Central memory CD8-positive, alpha-beta T cell (primary cell): ENCODE measurements around the gene RARS2.
A peak's percentile ranks its signal among the peaks of the same experiment; 100 is the strongest.
"Not testable (repeated sequence)": the region's sequence is repeated elsewhere in the genome, so short reads cannot be mapped to it uniquely, and the experiment has no call there.

Source experiments
- ATAC-seq: fragments of 150-1000 bp; cut with Tn5 transposase; replicated peaks from 2 replicates; pipeline ENCODE4 v1.10.0; 2022; ENCODE audit warnings: mild to moderate bottlenecking, moderate FRiP score, moderate number of reproducible peaks; ENCODE audit not compliant: poor library complexity, severe bottlenecking; ENCODE audit errors: extremely low read depth
- DNase-seq, 2 donors: peaks; one replicate each; pipeline ENCODE4 v3.0.0; 2021; ENCODE audit warnings: low spot score in 2 of 2
- H3K27ac Mint-ChIP-seq: one replicate; pipeline ENCODE4 v1.8.0; 2022; ENCODE audit warnings: low read depth, mild to moderate bottlenecking, moderate library complexity, mixed read lengths
- H3K27me3 Mint-ChIP-seq: one replicate; pipeline ENCODE4 v1.8.0; 2022; ENCODE audit warnings: mixed read lengths
- H3K36me3 Mint-ChIP-seq: one replicate; pipeline ENCODE4 v1.8.0; 2022; ENCODE audit warnings: mild to moderate bottlenecking, moderate library complexity, mixed read lengths; ENCODE audit not compliant: insufficient read depth
- H3K4me1 Mint-ChIP-seq: one replicate; pipeline ENCODE4 v1.8.0; 2022; ENCODE audit warnings: mixed read lengths
- H3K4me3 Mint-ChIP-seq: one replicate; pipeline ENCODE4 v1.8.0; 2022; ENCODE audit warnings: mild to moderate bottlenecking, moderate library complexity, mixed read lengths
- H3K9me3 Mint-ChIP-seq: one replicate; pipeline ENCODE4 v1.8.0; 2022; ENCODE audit warnings: mixed read lengths

The RARS2 gene

DNA sequence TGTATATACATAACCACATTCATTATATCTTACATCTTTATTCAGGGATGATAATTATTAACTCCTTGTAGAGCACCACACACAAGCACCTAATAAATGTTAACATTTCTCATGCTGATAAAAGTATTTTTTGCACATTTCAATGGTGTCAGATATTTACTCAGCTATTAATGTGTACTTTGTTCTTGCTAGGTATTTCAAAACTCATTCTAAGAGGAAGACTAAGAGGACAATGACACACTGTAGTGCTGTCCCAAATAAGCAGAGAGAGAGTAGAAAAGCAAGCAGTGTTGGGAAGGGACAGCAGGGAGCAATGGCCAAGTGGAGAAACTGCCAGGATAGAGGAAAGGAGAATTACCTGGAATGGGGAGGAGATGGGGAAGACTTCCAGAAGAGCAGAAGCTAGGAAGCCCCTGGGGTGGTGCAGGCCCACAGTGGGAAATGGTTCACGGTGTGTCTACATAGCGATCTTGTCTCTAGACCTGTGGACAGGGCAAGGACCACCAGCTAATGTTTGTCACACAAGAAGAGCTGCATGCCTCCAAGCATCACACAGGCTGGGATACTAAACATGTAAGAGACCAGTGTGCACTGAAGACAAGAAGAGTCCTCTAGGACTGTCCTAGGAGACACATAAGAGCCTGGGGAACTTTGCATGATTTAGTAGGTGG, 55.3 kb downstream of the RARS2 start:
- Mint-ChIP-seq H3K36me3 (peaks cover 19% of the 10 kb centered on the region), H3K4me1 (peaks cover 12% of the 10 kb centered on the region), H3K27me3 (no peaks in the 10 kb centered on the region), H3K27ac (no peak overlapping the region), H3K9me3 (peaks cover 3% of the 10 kb centered on the region), H3K4me3 (no peak overlapping the region)
- ATAC-seq = no peak
- no peak for DNase-seq

DNA sequence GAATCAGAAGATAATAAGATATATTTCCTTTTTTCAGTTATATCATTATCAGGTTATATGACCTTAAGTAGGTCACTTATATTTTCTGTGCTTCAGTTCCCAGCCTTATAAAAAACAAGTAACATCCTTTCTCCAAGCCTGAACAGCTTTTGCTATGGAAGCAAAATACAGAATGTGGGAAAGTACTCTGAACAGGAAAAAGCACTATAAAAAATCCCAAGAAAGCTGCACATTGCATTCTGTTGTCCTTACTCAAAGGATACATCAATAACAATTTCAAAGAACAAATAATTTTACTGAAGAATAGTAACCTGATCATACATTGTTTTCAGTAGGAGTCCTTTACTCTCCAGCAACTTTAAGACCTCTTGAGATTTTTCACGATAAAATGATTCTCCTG, 60.6 kb downstream of the RARS2 start:
- DNase-seq (no peak), ATAC-seq (no peak)
- H3K36me3 Mint-ChIP-seq = peaks cover 26% of the 10 kb centered on the region
- H3K27ac Mint-ChIP-seq = peak overlapping the region; percentile 7
- no peaks in the 10 kb centered on the region for H3K27me3 Mint-ChIP-seq
- H3K9me3 Mint-ChIP-seq = no peaks in the 10 kb centered on the region
- peaks cover 26% of the 10 kb centered on the region for H3K4me1 Mint-ChIP-seq
- no peak overlapping the region for H3K4me3 Mint-ChIP-seq

DNA sequence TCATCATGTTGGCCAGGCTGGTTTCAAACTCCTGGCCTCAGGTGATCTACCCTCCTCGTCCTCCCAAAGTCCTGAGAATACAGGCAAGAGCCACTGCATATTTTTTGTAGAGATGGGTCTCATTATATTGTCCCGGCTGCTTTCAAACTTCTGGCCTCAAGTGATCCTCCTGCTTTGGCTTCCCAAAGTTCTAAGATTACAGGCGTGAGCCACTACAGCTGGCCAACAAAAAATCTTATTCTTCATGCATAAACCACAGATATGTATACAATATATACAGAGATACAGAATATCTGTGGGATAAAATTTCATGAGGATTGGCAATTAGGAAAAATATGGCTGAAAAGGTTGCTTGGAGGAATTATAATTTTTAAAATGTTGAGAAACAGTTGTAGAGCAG, 67.1 kb downstream of the RARS2 start:
- ATAC-seq = no peak
- Mint-ChIP-seq H3K27ac (no peak overlapping the region), H3K4me1 (peaks cover 7% of the 10 kb centered on the region), H3K4me3 (no peak overlapping the region), H3K27me3 (no peaks in the 10 kb centered on the region), H3K9me3 (no peaks in the 10 kb centered on the region), H3K36me3 (peaks cover 29% of the 10 kb centered on the region)
- no peak for DNase-seq

DNA sequence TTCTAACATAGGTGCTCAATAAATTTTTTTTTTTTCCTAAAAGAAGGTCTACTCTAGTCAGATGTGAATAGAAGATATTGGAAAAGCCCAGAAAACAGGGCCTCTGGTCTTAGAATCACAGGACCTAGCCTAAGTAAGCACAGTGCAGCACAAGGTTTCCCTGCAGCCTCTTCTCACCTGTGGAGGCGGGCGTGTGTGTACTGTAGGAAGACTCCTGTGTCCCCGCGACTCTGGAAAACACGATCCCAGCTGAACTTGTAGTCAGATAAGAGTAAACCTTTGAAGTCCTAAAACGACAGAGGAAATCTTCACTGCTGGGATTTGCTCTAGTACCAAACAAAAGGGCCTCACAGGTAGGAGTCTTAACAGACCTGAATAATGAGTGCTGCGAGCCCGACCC, 71.3 kb downstream of the RARS2 start:
- no peaks in the 10 kb centered on the region for H3K27me3 Mint-ChIP-seq
- ATAC-seq (no peak), DNase-seq (no peak)
- no peak overlapping the region for H3K4me3 Mint-ChIP-seq
- no peaks in the 10 kb centered on the region for H3K4me1 Mint-ChIP-seq
- no peaks in the 10 kb centered on the region for H3K9me3 Mint-ChIP-seq
- peaks cover 30% of the 10 kb centered on the region for H3K36me3 Mint-ChIP-seq
- H3K27ac Mint-ChIP-seq = no peak overlapping the region

DNA sequence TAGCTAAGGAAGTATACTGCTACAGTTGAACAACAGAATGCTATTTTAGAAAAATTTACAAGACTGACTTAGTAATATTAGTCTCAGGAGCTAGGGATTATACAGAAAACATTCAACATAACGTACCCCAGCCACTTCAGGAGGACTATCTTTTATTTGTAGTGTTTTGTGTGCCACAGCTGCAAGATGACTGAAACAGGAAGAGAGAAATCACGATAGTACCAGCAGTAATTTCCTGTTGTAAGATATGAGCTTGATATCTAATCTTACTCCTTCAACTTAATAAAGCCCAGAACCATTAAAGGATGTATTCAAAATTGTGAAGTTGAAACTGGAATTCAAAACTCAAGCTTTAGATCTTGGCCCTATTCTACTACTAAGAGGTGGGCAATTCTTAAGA, 75.0 kb downstream of the RARS2 start:
- H3K36me3 Mint-ChIP-seq = peaks cover 37% of the 10 kb centered on the region
- no peak for ATAC-seq

GRCh38 chr6:87504441-87504840, 85.3 kb downstream of the RARS2 start:
- Mint-ChIP-seq H3K27ac (no peak overlapping the region), H3K4me3 (no peak overlapping the region), H3K4me1 (no peaks in the 10 kb centered on the region), H3K27me3 (no peaks in the 10 kb centered on the region), H3K9me3 (no peaks in the 10 kb centered on the region), H3K36me3 (peaks cover 18% of the 10 kb centered on the region)
- ATAC-seq = no peak
- DNase-seq = no peak

More for the DNA sequence above, 75.0 kb downstream of the RARS2 start:
- H3K9me3 Mint-ChIP-seq = no peaks in the 10 kb centered on the region
- H3K27ac Mint-ChIP-seq = no peak overlapping the region
- no peak for DNase-seq
- H3K27me3 Mint-ChIP-seq = no peaks in the 10 kb centered on the region
- no peak overlapping the region for H3K4me3 Mint-ChIP-seq
- H3K4me1 Mint-ChIP-seq = no peaks in the 10 kb centered on the region

GRCh38 chr6:87501809-87502572, 87.8 kb downstream of the RARS2 start:
- no peak for ATAC-seq
- Mint-ChIP-seq H3K4me1 (no peaks in the 10 kb centered on the region), H3K27me3 (no peaks in the 10 kb centered on the region), H3K27ac (no peak overlapping the region), H3K36me3 (peaks cover 13% of the 10 kb centered on the region), H3K9me3 (no peaks in the 10 kb centered on the region), H3K4me3 (no peak overlapping the region)
- no peak for DNase-seq

- Mint-ChIP-seq H3K27ac (no peak overlapping the region), H3K4me1 (peaks cover 2% of the 10 kb centered on the region), H3K9me3 (no peaks in the 10 kb centered on the region), H3K36me3 (peaks cover 4% of the 10 kb centered on the region), H3K4me3 (no peak overlapping the region), H3K27me3 (no peaks in the 10 kb centered on the region)
- ATAC-seq (no peak), DNase-seq (no peak)
Measured at GRCh38 chr6:87498048-87498447, 91.7 kb downstream of the RARS2 start.

- no peak overlapping the region for H3K27ac Mint-ChIP-seq
- DNase-seq (no peak), ATAC-seq (no peak)
- no peaks in the 10 kb centered on the region for H3K9me3 Mint-ChIP-seq
- no peaks in the 10 kb centered on the region for H3K27me3 Mint-ChIP-seq
- peaks cover 5% of the 10 kb centered on the region for H3K4me1 Mint-ChIP-seq
- peaks cover 4% of the 10 kb centered on the region for H3K36me3 Mint-ChIP-seq
- H3K4me3 Mint-ChIP-seq = no peak overlapping the region
Measured at GRCh38 chr6:87494761-87495422, 94.9 kb downstream of the RARS2 start.

GRCh38 chr6:87489326-87489725, 100.5 kb downstream of the RARS2 start:
- H3K36me3 Mint-ChIP-seq, ATAC-seq, H3K4me3 Mint-ChIP-seq, DNase-seq, H3K9me3 Mint-ChIP-seq, H3K27ac Mint-ChIP-seq, H3K27me3 Mint-ChIP-seq: not testable (repeated sequence)
- peaks cover 19% of the 10 kb centered on the region for H3K4me1 Mint-ChIP-seq

- peaks cover 4% of the 10 kb centered on the region for H3K36me3 Mint-ChIP-seq
- H3K27me3 Mint-ChIP-seq = no peaks in the 10 kb centered on the region
- no peak for DNase-seq
- no peak for ATAC-seq
- H3K27ac Mint-ChIP-seq = no peak overlapping the region
- no peaks in the 10 kb centered on the region for H3K9me3 Mint-ChIP-seq
- peaks cover 20% of the 10 kb centered on the region for H3K4me1 Mint-ChIP-seq
- no peak overlapping the region for H3K4me3 Mint-ChIP-seq
Measured at GRCh38 chr6:87487555-87487954, 102.2 kb downstream of the RARS2 start.

DNA sequence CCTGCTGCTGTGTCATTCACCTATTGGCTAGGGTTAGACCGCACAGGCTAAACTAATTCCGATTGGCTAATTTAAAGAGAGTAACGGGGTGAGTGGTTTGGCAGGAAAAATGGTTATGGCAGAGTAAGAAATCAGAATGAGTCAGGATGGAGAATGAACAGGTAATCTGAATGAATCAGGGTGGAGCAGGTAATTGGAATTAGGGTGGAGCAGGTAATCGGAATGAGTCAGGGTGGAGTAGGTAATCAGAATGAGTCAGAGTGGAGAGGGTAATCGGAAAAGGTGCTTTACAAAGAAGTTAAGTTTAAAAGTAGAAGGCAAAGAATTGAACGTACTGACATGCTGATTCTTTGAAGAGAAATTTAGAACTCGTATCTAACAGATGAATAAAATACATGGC, 105.3 kb downstream of the RARS2 start:
- no peak for ATAC-seq
- no peak for DNase-seq
- Mint-ChIP-seq H3K36me3 (peaks cover 9% of the 10 kb centered on the region), H3K27me3 (no peaks in the 10 kb centered on the region), H3K9me3 (no peaks in the 10 kb centered on the region), H3K4me3 (no peak overlapping the region), H3K27ac (no peak overlapping the region), H3K4me1 (peaks cover 20% of the 10 kb centered on the region)

DNA sequence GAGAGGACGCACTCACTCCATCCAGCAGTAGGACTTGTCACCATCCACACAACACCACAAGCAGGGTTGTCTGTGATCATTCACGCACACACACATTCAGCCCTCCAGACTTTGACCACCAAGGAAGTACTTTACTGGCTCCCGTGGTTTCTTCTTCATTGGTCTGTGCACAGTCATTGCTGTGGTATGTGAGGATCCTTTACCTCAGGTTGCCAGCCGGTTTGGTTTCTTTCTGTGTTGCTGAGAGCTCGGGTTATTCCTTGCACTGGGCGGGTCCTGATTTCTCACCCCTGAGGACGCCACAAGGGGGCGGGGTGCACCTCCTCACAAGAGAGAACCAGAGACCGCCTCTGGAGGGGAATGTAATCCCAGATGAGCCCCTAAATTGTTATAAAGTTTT, 105.9 kb downstream of the RARS2 start:
- H3K36me3 Mint-ChIP-seq = peaks cover 9% of the 10 kb centered on the region
- no peak for ATAC-seq
- H3K27ac Mint-ChIP-seq = no peak overlapping the region
- H3K4me3 Mint-ChIP-seq = no peak overlapping the region
- peaks cover 20% of the 10 kb centered on the region for H3K4me1 Mint-ChIP-seq
- no peaks in the 10 kb centered on the region for H3K27me3 Mint-ChIP-seq
- H3K9me3 Mint-ChIP-seq = no peaks in the 10 kb centered on the region
- DNase-seq = no peak
